Measurements from ENCODE around the gene GPATCH2L. TPM values are rescaled to one million over a fixed set of nuclear protein-coding genes. Genes with fewer than 3 reads are reported as not detected.

The GPATCH2L gene
- polyA plus RNA-seq, 1 donor (not counting 4 experiments of a cell fraction or from before 2014, with no cell fraction given) = 28.8 TPM

DNA sequence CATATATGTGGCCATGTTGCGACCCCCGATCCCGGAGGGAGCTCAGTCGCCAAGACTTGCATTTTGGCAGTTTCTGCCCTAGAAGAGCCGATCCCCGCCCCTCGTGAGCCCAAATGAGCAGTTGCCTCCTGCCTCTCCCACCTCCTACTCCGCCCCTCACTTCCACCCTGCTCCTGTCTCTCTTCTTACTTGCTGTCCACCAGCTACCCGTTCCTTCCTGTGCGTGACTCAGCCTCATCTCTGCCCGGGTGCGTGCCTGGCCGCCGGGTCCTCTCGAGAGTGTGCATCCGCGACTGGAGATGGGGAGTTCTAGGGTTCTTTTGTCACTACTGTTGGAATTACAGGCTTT is 585 bp downstream of the GPATCH2L start:
- Histone ChIP-seq H3K4me3 (ENCODE audit: control insufficient read depth in 2 of 3, extremely low read depth in 1 of 3, insufficient read depth in 2 of 3, low read depth in 1 of 3, low read length in 3 of 3) (peak overlapping the region; percentile 90 to 93 (median 90)), H2AFZ (ENCODE audit: control insufficient read depth, low read length) (peak overlapping the region; percentile 70), H3K9ac (ENCODE audit: control insufficient read depth, extremely low read depth, insufficient read depth, low read length) (peak overlapping the region; percentile 96), H3K9me1 (ENCODE audit: control insufficient read depth, extremely low read depth, insufficient read depth, low read length) (peaks cover 3% of the 10 kb centered on the region), H3K36me3 (ENCODE audit: control insufficient read depth in 2 of 2, extremely low read depth in 1 of 2, insufficient read depth in 2 of 2, low read length in 2 of 2) (peaks cover 3 to 4% of the 10 kb centered on the region in 2 experiments), H3K27ac (ENCODE audit: control insufficient read depth, insufficient read depth, low read length) (peak overlapping the region; percentile 95), H4K20me1 (ENCODE audit: control insufficient read depth, extremely low read depth, insufficient read depth, low read length) (peaks cover 8% of the 10 kb centered on the region), H3K4me1 (ENCODE audit: control insufficient read depth, extremely low read depth, insufficient read depth, low read length) (peaks cover 28% of the 10 kb centered on the region), H3K9me3 (ENCODE audit: control insufficient read depth, low read depth, low read length) (no peaks in the 10 kb centered on the region), H3K4me2 (ENCODE audit: control insufficient read depth, extremely low read depth, insufficient read depth, low read depth, low read length) (peak overlapping the region; percentile 79), H3K27me3 (ENCODE audit: control insufficient read depth, extremely low read depth, insufficient read depth, low read length) (no peaks in the 10 kb centered on the region), H3K79me2 (ENCODE audit: control insufficient read depth, insufficient read depth, low read length) (peaks cover 55% of the 10 kb centered on the region)
- dilution Hi-C loops (cut with MboI; ENCODE audit: extremely low pct_ligation_motif_present, low sequenced_read_pairs) = no loop called here
- TF ChIP-seq EZH2 (IDR thresholded peaks at IDR 0.05; ENCODE audit: low read length) = no peak
- TF ChIP-seq, protein P1, sequence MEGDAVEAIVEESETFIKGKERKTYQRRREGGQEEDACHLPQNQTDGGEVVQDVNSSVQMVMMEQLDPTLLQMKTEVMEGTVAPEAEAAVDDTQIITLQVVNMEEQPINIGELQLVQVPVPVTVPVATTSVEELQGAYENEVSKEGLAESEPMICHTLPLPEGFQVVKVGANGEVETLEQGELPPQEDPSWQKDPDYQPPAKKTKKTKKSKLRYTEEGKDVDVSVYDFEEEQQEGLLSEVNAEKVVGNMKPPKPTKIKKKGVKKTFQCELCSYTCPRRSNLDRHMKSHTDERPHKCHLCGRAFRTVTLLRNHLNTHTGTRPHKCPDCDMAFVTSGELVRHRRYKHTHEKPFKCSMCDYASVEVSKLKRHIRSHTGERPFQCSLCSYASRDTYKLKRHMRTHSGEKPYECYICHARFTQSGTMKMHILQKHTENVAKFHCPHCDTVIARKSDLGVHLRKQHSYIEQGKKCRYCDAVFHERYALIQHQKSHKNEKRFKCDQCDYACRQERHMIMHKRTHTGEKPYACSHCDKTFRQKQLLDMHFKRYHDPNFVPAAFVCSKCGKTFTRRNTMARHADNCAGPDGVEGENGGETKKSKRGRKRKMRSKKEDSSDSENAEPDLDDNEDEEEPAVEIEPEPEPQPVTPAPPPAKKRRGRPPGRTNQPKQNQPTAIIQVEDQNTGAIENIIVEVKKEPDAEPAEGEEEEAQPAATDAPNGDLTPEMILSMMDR (optimal IDR thresholded peaks at IDR 0.05 in 1 of 3, IDR thresholded peaks at IDR 0.05 in 1 of 3, conservative IDR thresholded peaks at IDR 0.05 in 1 of 3; ENCODE audit: extremely low read depth in 1 of 3, insufficient read depth in 2 of 3, low read length in 3 of 3) = no peak
- peak; percentile 74 for FAIRE-seq
- no peak for DNase-seq (ENCODE audit: low read depth, low spot score)

DNA sequence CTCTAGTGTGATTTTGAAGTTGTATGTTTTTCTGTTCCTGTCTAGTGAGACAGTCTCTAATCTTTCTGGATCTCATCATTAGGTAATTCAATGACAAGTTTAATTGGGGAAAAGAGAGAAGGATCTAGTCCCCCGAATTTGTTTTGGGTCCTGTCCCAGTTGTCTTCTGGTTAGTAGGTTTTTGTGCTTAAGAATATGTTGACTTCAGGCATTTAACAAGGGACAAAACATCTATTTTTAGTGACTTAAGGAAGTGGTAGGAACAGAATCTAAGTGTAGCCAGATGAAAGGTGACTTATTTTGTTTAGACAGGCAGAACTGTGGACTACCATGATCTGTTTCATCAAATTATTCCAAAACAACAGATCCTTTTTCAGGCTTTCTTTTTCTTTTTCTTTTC is 2.2 kb downstream of the GPATCH2L start:
- H3K79me2 ChIP-seq (ENCODE audit: control insufficient read depth, insufficient read depth, low read length) = peaks cover 70% of the 10 kb centered on the region
- H3K36me3 ChIP-seq (ENCODE audit: control insufficient read depth in 2 of 2, extremely low read depth in 1 of 2, insufficient read depth in 2 of 2, low read length in 2 of 2) = peaks cover 5 to 8% of the 10 kb centered on the region in 2 experiments
- no peak for TF ChIP-seq EZH2 (IDR thresholded peaks at IDR 0.05; ENCODE audit: low read length)
- TF ChIP-seq, protein P1 (optimal IDR thresholded peaks at IDR 0.05 in 1 of 3, IDR thresholded peaks at IDR 0.05 in 1 of 3, conservative IDR thresholded peaks at IDR 0.05 in 1 of 3; ENCODE audit: extremely low read depth in 1 of 3, insufficient read depth in 2 of 3, low read length in 3 of 3) = no peak
- H3K27me3 ChIP-seq (ENCODE audit: control insufficient read depth, extremely low read depth, insufficient read depth, low read length) = no peaks in the 10 kb centered on the region
- no peak overlapping the region for H3K4me2 ChIP-seq (ENCODE audit: control insufficient read depth, extremely low read depth, insufficient read depth, low read depth, low read length)
- FAIRE-seq (no peak), DNase-seq (ENCODE audit: low read depth, low spot score) (no peak)
- H3K4me3 ChIP-seq (ENCODE audit: control insufficient read depth in 2 of 3, extremely low read depth in 1 of 3, insufficient read depth in 2 of 3, low read depth in 1 of 3, low read length in 3 of 3) = no peak overlapping the region
- H3K9me3 ChIP-seq (ENCODE audit: control insufficient read depth, low read depth, low read length) = no peaks in the 10 kb centered on the region
- no peak overlapping the region for H2AFZ ChIP-seq (ENCODE audit: control insufficient read depth, low read length)
- peaks cover 28% of the 10 kb centered on the region for H3K4me1 ChIP-seq (ENCODE audit: control insufficient read depth, extremely low read depth, insufficient read depth, low read length)
- peaks cover 8% of the 10 kb centered on the region for H4K20me1 ChIP-seq (ENCODE audit: control insufficient read depth, extremely low read depth, insufficient read depth, low read length)
- H3K9me1 ChIP-seq (ENCODE audit: control insufficient read depth, extremely low read depth, insufficient read depth, low read length) = peaks cover 3% of the 10 kb centered on the region
- H3K27ac ChIP-seq (ENCODE audit: control insufficient read depth, insufficient read depth, low read length) = no peak overlapping the region
- H3K9ac ChIP-seq (ENCODE audit: control insufficient read depth, extremely low read depth, insufficient read depth, low read length) = no peak overlapping the region
- dilution Hi-C loops (cut with MboI; ENCODE audit: extremely low pct_ligation_motif_present, low sequenced_read_pairs) = no loop called here
